ENCODE results near the gene ZHX3. TPM values are rescaled to one million over a fixed set of nuclear protein-coding genes. Genes with fewer than 3 reads are reported as not detected.

ZHX3 gene
- total RNA-seq, 1 donor from 2014 or later: 33.2 TPM

- intact Hi-C loops (cut with DNase I): no loop called here
- no peak for DNase-seq (ENCODE audit: low spot score)
These were observed 38.2 kb upstream of the ZHX3 start for GRCh38 chr20:41355598-41356203.

- DNase-seq (ENCODE audit: low spot score): no peak
- intact Hi-C loops (cut with DNase I): no loop called here
These were observed 37.7 kb upstream of the ZHX3 start for GRCh38 chr20:41355192-41355591.

GRCh38 chr20:41353530-41353929 lies 36.0 kb upstream of the ZHX3 start:
- DNase-seq (ENCODE audit: low spot score): no peak
- intact Hi-C loops (cut with DNase I): no loop called here

GRCh38 chr20:41352666-41353065 lies 35.1 kb upstream of the ZHX3 start:
- DNase-seq (ENCODE audit: low spot score): no peak
- intact Hi-C loops (cut with DNase I): no loop called here

GRCh38 chr20:41352106-41352505 lies 34.6 kb upstream of the ZHX3 start:
- no peak for DNase-seq (ENCODE audit: low spot score)
- intact Hi-C loops (cut with DNase I): no loop called here

GRCh38 chr20:41350408-41350962 lies 33.0 kb upstream of the ZHX3 start:
- DNase-seq (ENCODE audit: low spot score): no peak

GRCh38 chr20:41349943-41350342 lies 32.4 kb upstream of the ZHX3 start:
- DNase-seq (ENCODE audit: low spot score): no peak
- intact Hi-C loops (cut with DNase I): loop anchor here (10.0 kb wide), 1 partner anchor 345 kb away; no protein-coding TSS in a partner anchor

More at GRCh38 chr20:41350408-41350962, 33.0 kb upstream of the ZHX3 start:
- intact Hi-C loops (cut with DNase I): no loop called here

GRCh38 chr20:41349266-41349665 lies 31.7 kb upstream of the ZHX3 start:
- DNase-seq (ENCODE audit: low spot score): no peak
- intact Hi-C loops (cut with DNase I): loop anchor here (10.0 kb wide), 1 partner anchor 346 kb away; no protein-coding TSS in a partner anchor

GRCh38 chr20:41348430-41349172 lies 31.1 kb upstream of the ZHX3 start:
- DNase-seq (ENCODE audit: low spot score): no peak
- intact Hi-C loops (cut with DNase I): loop anchor here (10.0 kb wide), 1 partner anchor 346 kb away; no protein-coding TSS in a partner anchor

- no peak for DNase-seq (ENCODE audit: low spot score)
- intact Hi-C loops (cut with DNase I): loop anchor here (10.0 kb wide), 1 partner anchor 347 kb away; no protein-coding TSS in a partner anchor
These were observed 30.2 kb upstream of the ZHX3 start for GRCh38 chr20:41347523-41348429.

GRCh38 chr20:41345729-41346067 lies 28.2 kb upstream of the ZHX3 start:
- intact Hi-C loops (cut with DNase I): loop anchor here (10.0 kb wide), 1 partner anchor 349 kb away; no protein-coding TSS in a partner anchor
- no peak for DNase-seq (ENCODE audit: low spot score)

- intact Hi-C loops (cut with DNase I): loop anchor here (10.0 kb wide), 1 partner anchor 350 kb away; no protein-coding TSS in a partner anchor
- DNase-seq (ENCODE audit: low spot score): no peak
These were observed 27.6 kb upstream of the ZHX3 start for GRCh38 chr20:41344938-41345728.

- intact Hi-C loops (cut with DNase I): loop anchor here (10.0 kb wide), 1 partner anchor 350 kb away; no protein-coding TSS in a partner anchor
- no peak for DNase-seq (ENCODE audit: low spot score)
These were observed 26.9 kb upstream of the ZHX3 start for GRCh38 chr20:41344477-41344876.

- no peak for DNase-seq (ENCODE audit: low spot score)
- intact Hi-C loops (cut with DNase I): loop anchor here (10.0 kb wide), 1 partner anchor 352 kb away; no protein-coding TSS in a partner anchor
These were observed 25.2 kb upstream of the ZHX3 start for GRCh38 chr20:41342474-41343464.

- DNase-seq (ENCODE audit: low spot score): peak; percentile 91
- intact Hi-C loops (cut with DNase I): loop anchor here (1.0 to 10.0 kb wide), 4 partner anchors 70 to 354 kb away; no protein-coding TSS in a partner anchor
These were observed 23.0 kb upstream of the ZHX3 start, which contains the start of gene LPIN3 for GRCh38 chr20:41340327-41341055. Gene LPIN3, plus strand, starts transcription at chr20:41340821. Its CDS starts 4,983 bp downstream, at chr20:41345804.

- peak; percentile 89 for DNase-seq (ENCODE audit: low spot score)
- intact Hi-C loops (cut with DNase I): loop anchor here (1.0 to 10.0 kb wide), 6 partner anchors 71 to 355 kb away; no protein-coding TSS in a partner anchor
These were observed 22.4 kb upstream of the ZHX3 start for GRCh38 chr20:41339957-41340326.

Data from cardiac septum (tissue), 1 donor.